ENCODE measurements around the gene TRIM10.

The TRIM10 gene, protein sequence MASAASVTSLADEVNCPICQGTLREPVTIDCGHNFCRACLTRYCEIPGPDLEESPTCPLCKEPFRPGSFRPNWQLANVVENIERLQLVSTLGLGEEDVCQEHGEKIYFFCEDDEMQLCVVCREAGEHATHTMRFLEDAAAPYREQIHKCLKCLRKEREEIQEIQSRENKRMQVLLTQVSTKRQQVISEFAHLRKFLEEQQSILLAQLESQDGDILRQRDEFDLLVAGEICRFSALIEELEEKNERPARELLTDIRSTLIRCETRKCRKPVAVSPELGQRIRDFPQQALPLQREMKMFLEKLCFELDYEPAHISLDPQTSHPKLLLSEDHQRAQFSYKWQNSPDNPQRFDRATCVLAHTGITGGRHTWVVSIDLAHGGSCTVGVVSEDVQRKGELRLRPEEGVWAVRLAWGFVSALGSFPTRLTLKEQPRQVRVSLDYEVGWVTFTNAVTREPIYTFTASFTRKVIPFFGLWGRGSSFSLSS

DNA sequence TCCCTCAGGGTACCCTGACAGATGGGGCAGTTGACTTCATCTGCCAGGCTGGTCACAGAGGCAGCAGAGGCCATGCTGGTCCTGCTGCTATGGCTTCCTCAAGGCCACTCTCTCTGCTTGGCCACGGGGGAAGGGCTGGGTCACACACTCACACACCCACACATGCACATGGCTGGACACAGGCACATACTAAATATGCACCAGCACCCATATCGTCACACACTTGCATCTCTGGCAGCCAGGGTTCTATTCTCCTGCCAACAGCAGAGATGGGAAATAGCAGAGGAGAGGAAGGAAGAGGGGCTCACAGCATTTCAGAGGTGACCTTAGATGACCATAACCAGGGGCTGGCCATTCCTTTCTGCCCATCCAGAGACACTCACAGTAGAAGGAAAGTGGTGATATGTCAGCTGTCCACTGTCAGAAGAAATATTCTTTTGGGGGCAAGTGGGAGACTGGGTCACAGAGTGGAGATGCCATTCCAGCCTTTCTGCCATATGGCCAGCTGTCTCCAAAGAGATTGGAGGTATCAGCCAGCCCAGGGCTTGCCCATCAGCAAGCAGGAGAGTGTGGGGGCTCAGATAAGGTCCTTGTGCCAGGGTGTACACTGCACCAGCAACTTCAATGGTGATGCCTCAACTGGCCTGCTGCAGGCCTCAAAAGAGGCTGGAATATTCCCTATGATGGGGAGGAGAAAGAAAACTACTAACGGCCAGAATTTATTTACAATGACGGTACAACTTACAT, at the start of gene TRIM10:
Gene TRIM10, minus strand, starts transcription at position 427 of the 747 bp plus-strand sequence. Its CDS starts 353 bp downstream, at position 74.
- no peak for DNase-seq

DNA sequence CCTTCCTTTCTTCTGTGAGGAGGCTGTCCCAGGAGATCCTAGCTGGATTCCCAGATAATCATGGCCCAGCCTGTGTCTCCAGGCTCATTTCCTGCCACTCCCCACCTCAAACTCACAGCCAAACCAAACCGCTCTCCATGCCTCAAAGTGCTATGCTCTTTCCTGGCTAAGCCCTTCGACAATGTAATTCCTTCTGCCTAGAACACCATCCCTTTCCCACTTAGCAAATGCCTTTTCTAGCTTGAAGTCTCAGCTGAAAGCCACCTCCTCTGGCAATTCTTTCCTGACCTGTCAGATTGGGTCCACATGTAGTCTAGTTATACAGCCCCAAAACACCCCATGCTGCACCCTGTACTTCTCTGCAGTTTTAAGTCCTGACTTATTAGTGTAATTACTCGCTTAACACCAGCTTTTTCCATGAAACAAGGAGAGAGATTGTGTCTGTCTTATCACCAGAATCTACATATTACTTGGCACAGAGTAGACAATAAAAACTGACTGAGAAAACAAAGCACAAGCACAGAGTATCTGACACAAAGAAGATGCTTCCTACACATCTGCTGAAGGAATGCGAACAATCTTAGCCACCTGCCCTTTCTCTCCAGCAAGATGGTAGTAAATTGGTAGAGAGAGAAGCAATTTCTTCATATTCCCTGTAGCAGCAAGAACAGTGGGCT, 46.7 kb upstream of the TRIM10 start:
- no peak for DNase-seq

DNA sequence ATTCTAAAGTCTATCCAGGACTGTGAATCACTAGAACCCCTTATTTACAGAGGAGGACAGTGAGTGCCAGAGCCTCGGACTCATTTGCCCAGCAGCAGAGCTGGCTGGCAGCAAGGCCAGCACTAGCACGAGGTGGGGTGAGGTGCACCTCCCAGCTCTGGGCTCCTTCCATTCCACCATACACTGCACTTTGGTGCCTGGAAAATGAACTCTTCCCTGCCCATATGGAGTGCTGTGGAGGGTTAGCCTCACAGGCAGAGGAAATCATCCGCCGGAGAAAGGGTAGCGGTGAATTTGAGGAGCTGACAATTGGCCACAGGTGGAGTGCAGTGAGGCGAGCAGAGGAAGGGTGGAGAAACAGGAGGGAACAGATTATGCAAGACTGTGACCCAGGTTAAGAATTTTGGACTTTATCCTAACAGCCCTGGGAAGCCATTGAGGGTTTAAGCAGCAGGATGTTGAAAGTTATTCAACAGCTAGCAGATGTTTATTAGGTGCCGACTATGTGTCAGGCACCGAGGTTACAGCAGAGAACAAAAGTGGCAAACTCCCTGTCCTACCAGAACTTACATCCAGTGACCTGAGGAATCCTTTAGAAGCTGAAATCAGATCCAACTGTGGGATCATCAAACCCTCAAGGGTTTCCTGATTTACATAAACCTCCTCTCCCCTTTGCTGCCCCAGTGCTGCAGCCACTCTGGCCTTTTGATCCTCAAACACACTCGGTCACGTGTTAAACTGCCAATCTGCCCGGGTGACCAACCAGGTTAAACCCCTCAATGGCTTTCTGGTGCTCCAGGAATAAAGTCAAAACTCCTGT, 46.0 kb upstream of the TRIM10 start:
- DNase-seq, result no peak

GRCh38 chr6:30206152-30206551, 45.1 kb upstream of the TRIM10 start:
- DNase-seq, result no peak

DNA sequence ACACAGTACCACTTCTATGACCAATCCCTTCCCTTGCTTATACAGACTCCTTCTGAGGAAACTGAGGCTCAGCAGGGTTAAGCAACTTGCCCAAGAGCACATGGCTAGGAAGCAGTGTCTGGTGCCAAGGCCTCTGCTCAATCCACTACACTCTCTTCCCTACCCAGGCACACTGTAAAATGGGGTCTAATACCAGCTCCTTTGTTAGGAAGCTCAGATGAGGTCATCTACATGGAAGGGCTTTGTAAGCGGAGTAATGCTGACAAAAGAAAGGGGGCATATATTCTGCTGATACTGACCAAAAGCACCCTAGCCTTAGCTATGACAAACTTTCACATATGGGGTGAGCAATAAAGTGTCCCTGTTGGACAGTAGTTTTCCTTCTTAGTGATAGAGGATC, 43.1 kb upstream of the TRIM10 start:
- no peak for DNase-seq

- DNase-seq, result no peak
Observed at GRCh38 chr6:30202366-30202765, 41.4 kb upstream of the TRIM10 start.

GRCh38 chr6:30200551-30201281, 39.7 kb upstream of the TRIM10 start:
- no peak for DNase-seq

- no peak for DNase-seq
Observed at GRCh38 chr6:30198166-30199084, 37.4 kb upstream of the TRIM10 start.

DNA sequence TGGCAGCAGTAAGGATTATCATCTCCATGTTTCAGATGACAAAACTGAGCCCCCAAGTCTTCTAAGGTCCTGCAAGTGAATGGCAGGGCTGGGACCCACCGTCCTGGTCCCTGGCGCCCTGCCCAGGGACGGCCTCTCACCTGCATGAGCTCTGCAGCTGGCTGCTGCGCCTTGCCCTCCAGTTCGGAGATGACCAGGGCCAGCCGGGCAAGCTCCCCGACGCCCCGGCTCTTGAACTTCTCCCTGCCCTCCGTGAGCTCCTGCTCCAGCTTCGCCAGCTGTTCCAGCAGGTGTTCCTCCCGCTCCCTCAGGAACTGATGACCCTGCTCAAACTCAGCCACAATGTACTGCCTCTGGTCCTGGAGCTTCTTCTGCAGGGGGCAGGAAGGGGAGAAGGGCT, 35.4 kb upstream of the TRIM10 start:
- no peak for DNase-seq

- DNase-seq, result no peak
Observed at GRCh38 chr6:30195951-30196350, 34.9 kb upstream of the TRIM10 start.

DNA sequence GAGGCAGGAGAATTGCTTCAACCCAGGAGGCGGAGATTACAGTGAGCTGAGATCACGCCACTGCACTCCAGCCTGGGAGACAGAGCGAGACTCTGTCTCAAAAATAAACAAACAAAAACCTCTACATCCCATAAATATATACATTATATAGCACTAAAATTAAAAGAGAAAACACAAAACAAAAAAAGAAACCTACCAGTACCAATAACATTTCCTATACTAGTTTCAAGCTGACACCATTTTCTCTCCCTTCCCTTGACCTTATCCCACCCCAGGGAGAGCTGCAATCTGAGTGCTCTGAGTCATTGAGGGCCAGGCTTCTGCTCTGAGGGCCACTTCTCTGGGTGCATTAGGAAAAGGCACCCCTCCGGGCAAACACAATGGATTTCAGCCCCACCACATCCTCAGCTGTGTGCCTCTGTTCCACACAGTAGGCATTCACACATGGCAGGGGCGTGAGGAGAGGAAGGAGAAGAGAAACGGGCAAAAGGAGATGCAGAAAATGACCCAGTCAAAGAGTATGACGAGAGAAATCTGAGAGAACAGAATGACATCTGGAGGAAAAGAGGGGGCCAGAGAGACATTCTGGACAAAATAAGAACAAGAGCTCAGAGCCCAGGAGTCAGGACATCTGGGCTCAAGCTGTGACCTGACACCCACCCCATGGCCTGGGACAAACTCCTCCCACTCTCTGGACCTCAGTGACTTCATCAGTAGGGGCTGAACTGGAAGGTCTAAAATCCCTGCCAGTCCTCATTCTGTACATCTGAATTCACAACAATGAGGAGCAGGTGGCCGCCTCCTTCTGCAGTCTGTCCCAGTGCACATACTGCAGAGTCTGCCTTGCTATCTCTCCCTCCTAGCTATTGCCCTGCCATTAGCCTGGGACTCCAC, 34.0 kb upstream of the TRIM10 start:
- no peak for DNase-seq

DNA sequence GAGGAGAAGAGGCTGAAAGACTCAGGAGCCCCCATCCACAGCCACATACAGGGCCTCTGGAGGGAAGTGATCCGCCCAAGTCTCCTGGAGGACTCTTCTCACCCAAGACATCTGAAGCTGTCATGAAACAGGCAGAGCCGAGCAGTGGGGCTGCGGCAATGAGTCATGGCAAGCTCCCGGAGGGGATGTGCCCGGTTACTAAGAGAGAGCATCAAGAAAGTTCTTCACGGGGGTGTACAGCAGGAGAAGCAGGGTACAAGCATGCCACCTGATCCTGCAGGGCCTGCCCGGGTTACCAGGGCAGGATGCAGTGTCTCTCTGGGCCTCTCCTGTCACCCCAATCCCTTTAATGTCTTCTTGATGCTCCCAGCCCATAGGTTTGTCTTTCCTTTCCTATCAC, 31.1 kb upstream of the TRIM10 start:
- DNase-seq, result no peak

- no peak for DNase-seq
Observed at GRCh38 chr6:30188541-30188940, 27.5 kb upstream of the TRIM10 start.

DNA sequence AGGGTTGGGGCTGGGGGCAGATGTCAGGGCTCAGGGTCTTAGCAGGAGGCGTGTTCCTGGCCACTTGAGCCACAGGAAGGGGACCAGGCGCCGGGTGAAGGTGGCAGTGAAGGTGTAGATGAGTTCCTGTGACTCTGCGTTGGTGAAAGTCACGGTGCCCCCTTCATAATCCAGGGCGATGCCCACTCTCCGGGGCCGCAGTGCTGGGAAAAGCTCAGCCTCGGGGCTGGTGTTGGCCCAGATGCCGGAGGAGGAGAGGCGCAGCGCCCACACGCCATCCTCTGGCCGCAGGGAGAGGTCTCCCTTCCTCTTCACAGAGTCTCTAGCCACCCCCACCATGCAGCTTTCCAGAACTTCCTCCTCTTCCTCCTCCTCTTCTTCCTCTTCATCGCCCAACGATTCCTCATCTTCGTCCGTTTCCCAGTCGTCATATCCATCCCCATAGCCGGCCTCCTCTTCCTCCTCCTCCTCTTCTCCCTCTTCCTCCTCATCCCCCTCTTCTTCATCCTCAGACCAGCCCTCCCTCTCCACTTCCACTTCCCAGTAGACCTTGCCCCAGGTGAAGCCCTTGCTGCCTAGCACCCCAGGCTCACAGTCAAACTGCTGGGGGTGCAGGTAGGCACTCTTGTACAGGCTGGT, 25.0 kb upstream of the TRIM10 start:
- DNase-seq, result no peak

GRCh38 chr6:30184417-30185031, 23.5 kb upstream of the TRIM10 start:
- no peak for DNase-seq

- no peak for DNase-seq
Observed at GRCh38 chr6:30180145-30180544, 19.1 kb upstream of the TRIM10 start.

- DNase-seq, result no peak
Observed at GRCh38 chr6:30178837-30179236, 17.8 kb upstream of the TRIM10 start.

DNA sequence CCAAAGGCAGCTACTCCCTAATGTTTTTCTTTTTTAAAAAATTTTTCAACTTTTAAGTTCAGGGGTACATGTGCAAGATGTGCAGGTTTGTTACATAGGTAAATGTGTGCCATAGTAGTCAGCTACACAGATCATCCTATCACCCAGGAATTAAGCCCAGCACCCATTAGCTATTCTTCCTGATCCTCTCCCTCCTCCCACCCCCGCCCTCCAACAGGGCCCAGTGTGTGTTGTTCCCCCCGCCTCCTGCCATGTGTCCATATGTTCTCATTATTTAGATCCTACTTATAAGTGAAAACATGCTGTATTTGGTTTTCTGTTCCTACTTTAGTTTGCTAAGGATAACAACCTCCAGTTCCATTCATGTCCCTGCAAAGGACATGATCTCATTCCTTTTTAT, 14.8 kb upstream of the TRIM10 start:
- no peak for DNase-seq

GRCh38 chr6:30172681-30173080, 11.7 kb upstream of the TRIM10 start:
- DNase-seq, result no peak
